DND-41 (cell line): Measurements from ENCODE around the gene CHRNB2.

ENCODE experiments used
- CTCF ChIP-seq: IDR thresholded peaks from 2 replicates; pipeline ENCODE4 v1.5.1; 2012; ENCODE audit warnings: borderline replicate concordance, low read length, moderate library complexity, mild to moderate bottlenecking; ENCODE audit not compliant: poor library complexity, severe bottlenecking; ENCODE audit errors: extremely low read depth
- EZH2 ChIP-seq: IDR thresholded peaks from 3 replicates; pipeline ENCODE4 v1.6.1; 2012; ENCODE audit warnings: borderline replicate concordance, low read depth, mild to moderate bottlenecking, moderate library complexity, low read length, inconsistent platforms; ENCODE audit not compliant: severe bottlenecking

GRCh38 chr1:154548028-154548427, 19.6 kb upstream of the CHRNB2 start:
- TF ChIP-seq CTCF (no peak), EZH2 (no peak)
